ELF-1 (cell line): ENCODE data around the gene CAMK2A.

Experiments used
- DNase-seq: peaks from one replicate; pipeline ENCODE4 v3.0.0-alpha.2; 2016; ENCODE audit warnings: low read depth, low spot score

The CAMK2A gene

GRCh38 chr5:150188146-150188842 lies 101.3 kb downstream of the CAMK2A start:
- no peak for DNase-seq

DNA sequence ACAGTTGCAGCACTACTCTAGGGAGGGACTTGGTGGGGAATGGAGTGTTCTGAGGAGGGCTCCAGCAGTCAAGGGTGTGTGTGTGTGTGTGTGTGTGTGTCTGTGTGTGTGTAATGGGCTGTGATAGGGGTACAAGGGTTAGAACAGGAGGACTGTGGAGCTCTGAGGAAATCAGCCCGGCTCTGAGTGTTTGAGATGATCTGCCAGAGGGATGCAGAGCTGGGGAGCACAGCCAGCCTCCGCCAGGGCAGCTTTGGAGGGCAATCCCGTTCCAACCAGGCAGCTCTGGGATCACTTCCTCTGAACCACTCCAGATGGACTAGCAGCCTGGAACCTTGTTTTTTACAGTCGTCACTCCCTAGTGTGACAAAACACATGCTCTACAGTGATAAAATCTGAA lies 102.7 kb downstream of the CAMK2A start:
- DNase-seq, result no peak

GRCh38 chr5:150186137-150186536 lies 103.4 kb downstream of the CAMK2A start:
- DNase-seq, result peak; percentile 59

GRCh38 chr5:150184990-150185912 lies 104.3 kb downstream of the CAMK2A start:
- peak; percentile 63 for DNase-seq

DNA sequence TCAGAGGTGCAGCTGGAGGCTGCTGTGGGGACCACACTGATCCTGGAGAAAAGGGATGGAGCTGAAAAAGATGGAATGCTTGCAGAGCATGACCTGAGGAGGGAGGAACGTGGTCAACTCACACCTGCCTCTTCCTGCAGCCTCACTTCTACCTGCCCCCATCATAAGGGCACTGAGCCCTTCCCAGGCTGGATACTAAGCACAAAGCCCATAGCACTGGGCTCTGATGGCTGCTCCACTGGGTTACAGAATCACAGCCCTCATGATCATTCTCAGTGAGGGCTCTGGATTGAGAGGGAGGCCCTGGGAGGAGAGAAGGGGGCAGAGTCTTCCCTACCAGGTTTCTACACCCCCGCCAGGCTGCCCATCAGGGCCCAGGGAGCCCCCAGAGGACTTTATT lies 105.6 kb downstream of the CAMK2A start:
- DNase-seq, result no peak

DNA sequence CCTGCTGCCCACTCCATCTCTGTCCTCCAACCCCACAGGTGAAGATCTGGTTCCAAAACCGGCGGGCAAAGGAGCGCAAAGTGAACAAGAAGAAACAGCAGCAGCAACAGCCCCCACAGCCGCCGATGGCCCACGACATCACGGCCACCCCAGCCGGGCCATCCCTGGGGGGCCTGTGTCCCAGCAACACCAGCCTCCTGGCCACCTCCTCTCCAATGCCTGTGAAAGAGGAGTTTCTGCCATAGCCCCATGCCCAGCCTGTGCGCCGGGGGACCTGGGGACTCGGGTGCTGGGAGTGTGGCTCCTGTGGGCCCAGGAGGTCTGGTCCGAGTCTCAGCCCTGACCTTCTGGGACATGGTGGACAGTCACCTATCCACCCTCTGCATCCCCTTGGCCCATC lies 106.1 kb downstream of the CAMK2A start:
- DNase-seq, result no peak

DNA sequence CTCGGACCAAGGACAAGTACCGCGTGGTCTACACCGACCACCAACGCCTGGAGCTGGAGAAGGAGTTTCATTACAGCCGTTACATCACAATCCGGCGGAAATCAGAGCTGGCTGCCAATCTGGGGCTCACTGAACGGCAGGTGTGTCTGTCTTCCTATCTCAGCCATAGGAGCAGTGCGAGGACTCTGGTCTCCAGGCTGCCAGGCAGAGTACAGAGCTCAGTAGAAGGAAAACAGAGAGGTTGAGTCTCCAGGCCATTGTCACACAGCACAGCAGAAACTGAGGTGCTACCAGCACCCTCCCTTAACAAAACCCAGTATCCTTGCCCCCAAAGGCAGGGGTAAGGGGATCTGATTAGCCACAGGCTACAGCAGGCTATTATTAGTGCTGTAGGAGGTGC lies 106.8 kb downstream of the CAMK2A start:
- DNase-seq, result no peak

- DNase-seq, result no peak
Measured at GRCh38 chr5:150181766-150182545, 107.6 kb downstream of the CAMK2A start.

DNA sequence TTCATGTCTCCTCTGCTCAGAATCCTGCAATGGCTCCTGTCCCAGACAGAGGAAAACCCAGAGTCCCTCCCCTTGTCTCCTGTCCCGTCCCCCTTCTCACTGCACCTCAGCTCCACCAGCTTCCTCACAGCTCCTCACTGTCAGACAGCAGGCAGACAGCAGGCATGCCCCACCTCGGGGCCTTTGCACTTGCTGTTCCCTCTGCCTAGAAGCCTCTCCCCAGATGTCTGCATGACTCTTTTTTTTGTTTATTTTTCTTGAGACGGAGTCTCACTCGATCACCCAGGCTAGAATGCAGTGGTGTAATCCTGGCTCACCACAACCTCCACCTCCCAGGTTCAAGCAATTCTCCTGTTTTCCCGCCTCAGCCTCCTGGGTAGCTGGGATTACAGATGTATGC lies 108.5 kb downstream of the CAMK2A start:
- DNase-seq, result no peak

DNA sequence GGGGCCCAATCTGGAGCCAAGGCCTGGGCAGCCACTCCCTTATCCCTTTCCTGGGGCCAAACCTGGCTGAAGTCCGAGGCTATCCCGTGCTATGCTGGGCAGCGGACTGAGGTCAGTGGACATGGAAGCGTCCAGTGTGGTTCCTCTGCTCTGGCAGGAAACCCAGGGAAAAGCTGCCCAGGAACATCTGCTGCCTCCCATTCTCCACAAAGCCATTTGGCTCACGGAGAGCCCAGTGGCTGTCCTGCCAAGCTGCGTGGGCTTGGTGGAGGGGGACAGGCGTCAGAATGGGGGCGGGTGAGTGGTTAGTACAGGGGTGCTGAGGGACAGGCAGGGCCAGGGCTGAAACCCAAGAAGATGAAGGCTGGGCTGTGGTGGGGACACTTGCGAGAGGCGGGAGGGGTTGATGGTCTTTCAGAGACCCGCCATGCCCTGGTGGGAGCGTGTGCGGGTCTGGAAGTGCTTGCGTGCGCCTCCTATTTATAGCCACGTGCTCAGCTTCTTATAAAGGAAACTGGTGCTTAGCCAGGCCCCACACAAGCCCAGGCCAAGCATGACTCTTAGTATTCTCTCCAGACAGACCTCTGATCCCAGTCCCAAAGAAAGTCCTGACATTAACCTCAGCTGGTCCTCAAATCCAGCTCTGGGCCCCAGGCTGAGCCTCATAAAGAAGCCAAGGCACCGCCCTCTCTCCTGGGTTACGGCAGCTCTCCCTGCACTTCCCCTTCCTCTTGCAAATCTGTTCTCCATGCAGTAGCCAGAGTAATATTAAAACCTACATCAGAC lies 109.1 kb downstream of the CAMK2A start:
- DNase-seq, result no peak

DNA sequence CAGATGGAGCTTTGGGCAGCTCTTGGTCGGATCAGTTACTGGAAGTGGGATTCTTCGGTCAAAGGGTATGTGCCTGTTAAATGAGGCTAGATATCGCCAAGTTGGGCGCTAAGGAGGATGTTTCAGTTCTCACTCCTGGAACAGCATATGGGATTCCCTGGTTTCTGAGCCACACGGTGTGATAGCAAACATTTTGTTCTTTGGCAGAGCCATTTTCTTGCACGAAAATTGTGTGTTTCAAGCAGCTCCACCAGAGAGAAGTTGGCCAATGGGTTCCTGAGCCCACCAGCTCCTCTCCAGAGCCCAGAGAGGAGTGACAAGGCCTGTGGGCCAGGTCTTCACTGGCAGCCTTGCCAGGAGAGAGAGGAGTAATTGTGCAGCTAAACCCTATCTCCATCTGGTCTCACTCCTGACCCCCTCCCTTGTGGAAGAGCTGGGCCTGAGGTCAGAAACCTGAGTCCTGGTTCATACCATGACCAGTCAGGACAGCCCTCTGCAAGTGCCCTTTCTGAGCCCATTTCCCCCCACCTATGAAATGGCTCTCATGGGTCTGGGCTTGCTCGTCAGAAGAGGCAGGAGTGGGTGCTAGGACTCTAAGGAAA lies 110.5 kb downstream of the CAMK2A start:
- no peak for DNase-seq

GRCh38 chr5:150178262-150178661 lies 111.3 kb downstream of the CAMK2A start:
- no peak for DNase-seq

DNA sequence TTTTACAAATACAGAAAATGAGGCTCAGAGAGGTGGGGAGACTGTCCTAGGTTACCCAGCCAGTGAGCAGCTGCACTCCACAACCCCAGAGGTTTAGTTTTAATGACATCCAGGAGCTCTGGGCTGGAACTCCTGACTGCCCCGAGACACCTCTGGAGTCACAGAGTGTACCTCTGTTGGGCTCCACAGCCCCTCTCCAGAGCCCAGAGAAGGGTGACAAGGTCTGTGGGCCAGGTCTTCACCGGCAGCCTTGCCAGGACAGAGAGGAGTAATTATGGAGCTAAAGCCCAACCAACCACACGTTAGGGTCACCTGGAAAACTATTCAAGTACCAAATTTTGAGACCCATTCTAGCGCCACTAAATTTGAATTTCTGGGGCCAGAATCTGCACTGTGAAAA lies 111.9 kb downstream of the CAMK2A start:
- DNase-seq, result no peak

DNA sequence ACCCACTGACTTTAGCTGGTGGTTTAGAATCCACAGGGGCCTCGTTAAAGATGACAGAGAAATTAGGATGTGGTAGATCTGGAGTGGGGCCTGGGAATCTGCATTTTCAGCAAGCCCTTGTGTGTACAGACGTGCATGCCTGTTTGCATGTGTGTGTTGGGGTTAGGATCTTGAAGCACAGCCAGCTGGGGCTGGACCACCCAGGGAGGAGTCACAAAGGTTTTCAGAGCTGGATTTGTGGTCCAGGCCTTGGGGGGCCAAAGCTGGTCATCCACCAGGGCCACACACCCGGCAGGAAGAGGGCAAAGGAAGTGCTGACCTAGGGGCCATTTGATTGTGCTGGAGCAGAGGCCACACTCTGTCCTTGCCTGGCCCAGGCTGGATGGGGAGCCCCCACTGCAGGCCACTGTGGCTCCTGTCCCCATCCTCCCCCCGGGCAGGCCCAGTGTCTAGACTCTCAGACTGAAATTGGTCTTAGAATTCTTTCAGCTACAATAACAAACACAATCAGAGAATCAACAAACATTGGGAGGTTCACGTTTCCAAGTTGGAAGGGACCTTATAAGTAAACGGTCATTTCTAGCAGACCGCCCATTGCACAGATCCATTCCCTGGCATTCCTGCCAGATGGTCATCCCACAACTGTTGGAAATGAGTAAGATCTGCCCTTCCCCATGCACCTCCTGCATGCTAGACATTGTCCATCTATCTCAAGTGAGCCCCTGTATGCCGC lies 112.7 kb downstream of the CAMK2A start:
- DNase-seq, result no peak

DNA sequence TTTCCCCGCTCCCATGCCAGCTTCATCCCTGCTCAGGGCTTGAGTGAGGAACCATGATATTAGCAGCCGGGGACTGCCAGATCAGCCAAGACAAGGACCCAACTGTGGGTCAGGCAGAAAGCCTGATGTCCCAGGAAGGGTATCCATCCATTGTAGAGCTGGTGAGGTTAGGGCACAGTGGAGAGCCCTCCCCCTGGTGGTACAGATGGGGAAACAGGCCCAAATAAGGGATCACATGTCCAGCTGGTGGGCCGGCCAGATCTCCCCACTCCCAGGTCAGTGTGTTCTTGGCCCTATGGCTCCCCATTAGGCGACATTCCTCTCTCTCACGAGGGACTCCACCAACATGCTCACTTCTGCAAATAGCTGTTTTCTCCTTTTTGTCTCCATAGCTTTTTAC lies 114.0 kb downstream of the CAMK2A start:
- DNase-seq, result peak; percentile 78

DNA sequence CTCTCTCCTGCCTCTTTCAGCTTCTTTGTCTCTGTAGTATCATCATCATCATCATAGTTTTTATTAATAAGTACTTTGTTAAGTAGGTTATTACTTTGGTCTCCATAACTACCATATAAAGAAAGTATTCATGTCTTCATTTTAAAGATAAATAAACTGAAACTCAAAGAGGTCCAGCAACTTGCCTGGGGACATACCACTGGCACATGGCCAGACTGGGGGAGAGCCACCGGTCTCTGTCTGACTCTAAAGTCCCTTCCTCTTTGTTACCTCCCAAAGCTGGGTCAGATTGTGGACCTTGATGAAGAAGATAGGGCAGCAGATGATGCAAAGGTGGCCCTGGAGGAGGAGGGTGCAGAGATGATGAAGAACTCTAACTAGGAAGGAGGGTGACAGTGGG lies 114.5 kb downstream of the CAMK2A start:
- DNase-seq, result no peak

- DNase-seq, result no peak
Measured at GRCh38 chr5:150174285-150174684, 115.3 kb downstream of the CAMK2A start.

GRCh38 chr5:150173161-150173560 lies 116.4 kb downstream of the CAMK2A start:
- DNase-seq, result no peak

GRCh38 chr5:150172556-150172955 lies 117.0 kb downstream of the CAMK2A start:
- no peak for DNase-seq

DNA sequence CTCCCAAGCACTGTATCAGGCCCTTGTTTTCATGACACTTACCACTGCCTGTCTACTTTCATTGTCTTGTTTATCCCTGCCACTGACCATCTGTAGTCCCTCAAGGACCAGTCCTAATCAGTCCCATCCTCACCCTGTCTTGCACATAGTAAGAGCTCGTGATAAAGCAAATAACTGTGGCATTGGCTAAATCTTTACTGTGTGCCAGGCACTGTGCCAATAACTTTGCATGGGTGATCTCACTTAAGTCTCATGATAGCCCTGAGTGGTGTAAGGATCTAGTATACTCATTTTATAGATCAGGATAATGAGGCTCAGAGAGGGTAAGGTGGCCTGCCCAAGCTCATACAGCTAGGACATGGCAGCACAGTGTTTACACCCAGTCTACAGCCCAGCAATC lies 117.4 kb downstream of the CAMK2A start:
- DNase-seq, result no peak
